ENCODE results near the gene EVA1A.

EVA1A gene

GRCh38 chr2:75563591-75563990 lies 2.9 kb upstream of the EVA1A start:
- DNase-seq (ENCODE audit: low read depth in 2 of 2), result no peak

GRCh38 chr2:75562513-75562864 lies 1.8 kb upstream of the EVA1A start:
- DNase-seq (ENCODE audit: low read depth in 2 of 2), result no peak

GRCh38 chr2:75561566-75562512 lies 1.1 kb upstream of the EVA1A start:
- no peak for DNase-seq (ENCODE audit: low read depth in 2 of 2)

- DNase-seq (ENCODE audit: low read depth in 2 of 2), result no peak
Measured at GRCh38 chr2:75560022-75560767, 544 bp downstream of the EVA1A start.

- no peak for DNase-seq (ENCODE audit: low read depth in 2 of 2)
Measured at GRCh38 chr2:75559680-75560021, 1.1 kb downstream of the EVA1A start.

- no peak for DNase-seq (ENCODE audit: low read depth in 2 of 2)
Measured at GRCh38 chr2:75558786-75559679, 1.7 kb downstream of the EVA1A start.

GRCh38 chr2:75558136-75558535 lies 2.6 kb downstream of the EVA1A start:
- no peak for DNase-seq (ENCODE audit: low read depth in 2 of 2)

- no peak for DNase-seq (ENCODE audit: low read depth in 2 of 2)
Measured at GRCh38 chr2:75557474-75558133, 3.1 kb downstream of the EVA1A start.

GRCh38 chr2:75556679-75557366 lies 3.9 kb downstream of the EVA1A start:
- no peak for DNase-seq (ENCODE audit: low read depth in 2 of 2)

GRCh38 chr2:75555701-75556100 lies 5.0 kb downstream of the EVA1A start:
- DNase-seq (ENCODE audit: low read depth in 2 of 2), result no peak

GRCh38 chr2:75553935-75554531 lies 6.7 kb downstream of the EVA1A start:
- no peak for DNase-seq (ENCODE audit: low read depth in 2 of 2)

- no peak for DNase-seq (ENCODE audit: low read depth in 2 of 2)
Measured at GRCh38 chr2:75552222-75552621, 8.5 kb downstream of the EVA1A start.

- DNase-seq (ENCODE audit: low read depth in 2 of 2), result no peak
Measured at GRCh38 chr2:75551434-75551833, 9.3 kb downstream of the EVA1A start.

GRCh38 chr2:75549401-75550253 lies 11.1 kb downstream of the EVA1A start:
- no peak for DNase-seq (ENCODE audit: low read depth in 2 of 2)

- no peak for DNase-seq (ENCODE audit: low read depth in 2 of 2)
Measured at GRCh38 chr2:75548036-75548573, 12.6 kb downstream of the EVA1A start.

- DNase-seq (ENCODE audit: low read depth in 2 of 2), result no peak
Measured at GRCh38 chr2:75547345-75548035, 13.2 kb downstream of the EVA1A start.

- DNase-seq (ENCODE audit: low read depth in 2 of 2), result no peak
Measured at GRCh38 chr2:75545922-75546321, 14.8 kb downstream of the EVA1A start.

- no peak for DNase-seq (ENCODE audit: low read depth in 2 of 2)
Measured at GRCh38 chr2:75545387-75545786, 15.4 kb downstream of the EVA1A start.

- no peak for DNase-seq (ENCODE audit: low read depth in 2 of 2)
Measured at GRCh38 chr2:75543446-75543845, 17.3 kb downstream of the EVA1A start.

Measured in stimulated activated CD8-positive, alpha-beta memory T cell treated with anti-CD3 and anti-CD28 coated beads, Interleukin-2, amount 100 ng/mL, for 1 hour (primary cell).